HG02678 (cell line): Measurements from ENCODE around the gene NR1D2.
"Not testable (repeated sequence)": the region's sequence is repeated elsewhere in the genome, so short reads cannot be mapped to it uniquely, and the experiment has no call there.

ENCODE experiments used
- ATAC-seq: cut with Tn5 transposase; IDR thresholded peaks from one replicate; pipeline ENCODE4 v1.9.1; 2021; ENCODE audit warnings: mild to moderate bottlenecking, moderate library complexity; ENCODE audit not compliant: unreplicated experiment

Gene NR1D2

DNA sequence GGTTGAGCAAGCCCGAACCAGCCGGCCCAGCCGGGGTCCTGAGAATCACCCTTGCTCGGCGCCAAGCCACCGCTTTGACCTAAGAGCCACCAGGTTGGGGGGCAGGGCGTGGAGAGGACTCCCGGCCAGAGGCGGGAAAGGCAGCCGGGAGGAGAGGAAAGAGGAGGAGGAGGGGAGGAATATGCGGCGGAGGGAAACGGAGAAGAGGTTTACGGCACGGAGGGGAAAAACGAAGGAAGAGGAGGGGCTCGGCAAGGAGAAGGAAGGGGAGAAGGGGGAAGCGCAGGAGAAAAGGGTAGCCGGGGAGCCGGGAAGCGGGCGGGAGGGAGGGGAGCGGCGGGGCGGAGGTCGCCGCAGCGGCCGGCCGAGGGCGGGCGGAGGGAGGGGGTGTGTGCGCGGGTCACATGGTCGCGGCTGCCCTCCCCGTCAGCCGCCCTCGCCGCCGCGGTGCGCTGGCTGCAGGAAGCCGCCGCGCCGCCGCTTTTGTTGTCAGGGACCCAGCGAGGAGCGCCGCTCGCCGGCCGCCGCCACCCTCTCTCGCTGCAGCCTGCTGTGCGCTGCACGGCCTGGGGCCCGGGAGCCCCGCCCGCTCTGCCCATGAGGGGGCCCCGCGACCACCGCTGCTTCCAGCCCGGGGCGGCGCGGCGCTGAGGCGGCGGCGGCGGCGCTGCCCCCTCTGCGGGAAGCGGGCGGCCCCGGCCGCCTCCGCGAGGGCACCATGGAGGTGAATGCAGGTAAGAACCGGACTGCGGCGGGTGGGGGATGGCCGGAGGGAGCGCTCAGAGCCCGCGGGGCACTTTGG lies at the start of gene NR1D2:
Gene NR1D2, plus strand, starts transcription at position 426 of the 802 bp plus-strand sequence. Its CDS starts 293 bp downstream, at position 719.
- ATAC-seq, result peak; percentile 56

- no peak for ATAC-seq
Measured at GRCh38 chr3:23900744-23901143, 44.3 kb upstream of the NR1D2 start.

GRCh38 chr3:23904545-23904944 lies 40.5 kb upstream of the NR1D2 start:
- ATAC-seq, result no peak

- no peak for ATAC-seq
Measured at GRCh38 chr3:23909341-23909740, 35.7 kb upstream of the NR1D2 start.

GRCh38 chr3:23911397-23911796 lies 33.7 kb upstream of the NR1D2 start:
- ATAC-seq, result no peak

- ATAC-seq, result not testable (repeated sequence)
Measured at GRCh38 chr3:23912335-23912734, 32.8 kb upstream of the NR1D2 start.

GRCh38 chr3:23913182-23913581 lies 31.9 kb upstream of the NR1D2 start:
- no peak for ATAC-seq

DNA sequence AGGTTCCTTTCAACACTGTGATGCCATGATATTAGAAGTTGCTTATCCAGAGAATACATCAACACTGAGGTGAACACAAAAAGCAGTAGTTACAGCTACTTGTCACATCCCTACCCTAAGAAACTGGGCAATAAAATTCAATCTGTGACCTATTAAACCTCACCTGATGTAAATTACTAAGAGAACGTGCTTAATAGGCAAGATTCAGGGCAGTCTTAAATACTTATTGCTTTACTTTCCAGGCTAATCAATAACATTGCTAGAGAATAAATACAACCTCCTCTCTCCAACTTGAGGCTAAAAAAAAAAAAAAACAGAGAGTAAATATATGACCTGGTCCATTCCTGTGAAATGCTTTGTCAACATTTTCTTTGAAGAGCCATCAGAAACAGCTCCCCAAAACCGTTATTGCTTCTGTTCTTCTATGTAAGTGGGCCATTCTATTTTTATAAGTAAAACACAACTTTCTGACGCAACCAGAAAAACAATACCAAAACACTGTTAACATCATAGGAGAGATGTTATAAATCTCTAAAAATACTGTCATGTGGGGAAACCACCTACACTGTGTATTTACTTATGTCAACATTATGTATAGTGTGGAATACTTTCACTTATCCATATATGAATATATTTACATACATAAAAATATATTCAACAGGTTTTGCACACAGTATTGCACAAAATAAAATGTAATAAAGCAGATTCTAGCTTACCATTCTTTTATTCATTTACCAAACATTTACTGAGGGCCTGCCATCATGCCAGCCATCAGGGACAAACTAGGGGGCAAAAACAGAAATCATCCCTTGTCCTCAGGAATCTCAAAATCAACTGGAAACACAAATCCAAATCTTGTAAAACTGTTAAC lies 31.0 kb upstream of the NR1D2 start:
- ATAC-seq, result no peak

- no peak for ATAC-seq
Measured at GRCh38 chr3:23915537-23916108, 29.5 kb upstream of the NR1D2 start.

GRCh38 chr3:23916152-23916885 lies 28.8 kb upstream of the NR1D2 start:
- ATAC-seq, result peak; percentile 44

DNA sequence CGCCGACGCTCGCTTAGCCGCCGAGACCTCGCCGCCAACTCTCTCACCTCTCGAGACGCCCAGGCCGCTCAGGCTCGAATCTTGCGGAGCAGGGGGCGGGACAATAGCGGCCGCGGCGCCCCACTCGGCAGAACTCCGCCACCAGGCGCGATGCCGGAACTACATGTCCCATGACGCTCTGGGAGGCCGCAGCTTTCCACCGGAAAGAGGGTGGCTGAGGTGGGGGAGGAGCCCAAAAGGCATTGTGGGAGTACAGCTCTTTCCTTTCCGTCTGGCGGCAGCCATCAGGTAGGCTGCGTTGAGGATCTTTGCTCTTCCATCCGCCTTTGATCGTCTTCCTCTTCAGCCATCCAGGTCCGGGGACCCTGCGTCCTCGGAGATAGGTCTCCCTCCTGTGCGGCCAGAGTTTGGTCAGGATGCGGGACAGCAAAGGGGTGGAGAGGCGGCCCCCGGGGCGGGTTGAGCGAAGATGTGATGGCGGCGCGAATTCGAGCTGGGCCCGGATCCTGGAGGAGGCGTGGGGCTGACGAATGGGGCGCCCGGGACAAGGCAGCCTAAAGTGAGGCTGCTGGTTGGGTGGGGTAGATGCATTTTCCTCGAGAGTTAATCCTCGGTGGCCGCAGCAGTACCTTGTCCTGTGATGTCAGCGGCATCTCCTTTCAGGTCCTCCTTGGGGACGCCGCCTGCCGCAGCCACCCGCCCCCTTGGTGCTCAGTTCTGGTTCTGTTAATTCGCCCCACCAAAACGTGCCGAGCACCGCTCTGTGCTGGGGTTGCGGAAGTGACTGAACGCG lies 28.0 kb upstream of the NR1D2 start, which contains the start of the genes NKIRAS1 and RPL15:
Gene NKIRAS1, minus strand, starts transcription at position 105 of the 793 bp plus-strand sequence. CDS start 6,086 bp downstream, outside the sequence.
Gene RPL15, plus strand, starts transcription at position 247 of the 793 bp plus-strand sequence. CDS start 728 bp downstream, outside the sequence.
- ATAC-seq, result peak; percentile 92

DNA sequence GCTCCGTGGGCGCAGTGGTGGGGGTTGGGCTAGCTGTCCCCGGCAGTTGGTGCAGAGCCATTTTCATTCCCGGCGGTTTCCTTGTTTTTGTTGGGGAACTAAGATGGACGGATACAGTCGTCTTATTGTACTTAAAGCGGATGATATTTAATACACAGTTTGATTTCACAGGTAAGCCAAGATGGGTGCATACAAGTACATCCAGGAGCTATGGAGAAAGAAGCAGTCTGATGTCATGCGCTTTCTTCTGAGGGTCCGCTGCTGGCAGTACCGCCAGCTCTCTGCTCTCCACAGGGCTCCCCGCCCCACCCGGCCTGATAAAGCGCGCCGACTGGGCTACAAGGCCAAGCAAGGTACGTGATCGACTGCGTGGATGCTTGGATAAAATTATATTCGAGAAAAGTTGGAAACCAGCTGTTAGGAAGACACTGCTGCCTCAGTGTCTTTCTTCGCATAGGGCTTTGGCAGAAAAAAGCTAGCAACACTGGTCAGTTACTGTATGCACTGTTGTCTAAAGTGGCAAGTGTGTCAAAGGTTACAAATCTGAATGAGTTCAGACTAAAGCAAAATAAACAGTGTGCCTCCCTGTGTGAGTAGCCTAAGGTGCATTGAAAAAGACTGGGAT lies 27.3 kb upstream of the NR1D2 start:
- ATAC-seq, result not testable (repeated sequence)

GRCh38 chr3:23918331-23918730 lies 26.8 kb upstream of the NR1D2 start:
- ATAC-seq, result not testable (repeated sequence)

GRCh38 chr3:23919628-23920027 lies 25.5 kb upstream of the NR1D2 start:
- no peak for ATAC-seq

- no peak for ATAC-seq
Measured at GRCh38 chr3:23920151-23920655, 24.9 kb upstream of the NR1D2 start.

GRCh38 chr3:23921052-23921511 lies 24.0 kb upstream of the NR1D2 start:
- ATAC-seq, result no peak

- ATAC-seq, result no peak
Measured at GRCh38 chr3:23923786-23924185, 21.3 kb upstream of the NR1D2 start.

- no peak for ATAC-seq
Measured at GRCh38 chr3:23926246-23926645, 18.8 kb upstream of the NR1D2 start.

DNA sequence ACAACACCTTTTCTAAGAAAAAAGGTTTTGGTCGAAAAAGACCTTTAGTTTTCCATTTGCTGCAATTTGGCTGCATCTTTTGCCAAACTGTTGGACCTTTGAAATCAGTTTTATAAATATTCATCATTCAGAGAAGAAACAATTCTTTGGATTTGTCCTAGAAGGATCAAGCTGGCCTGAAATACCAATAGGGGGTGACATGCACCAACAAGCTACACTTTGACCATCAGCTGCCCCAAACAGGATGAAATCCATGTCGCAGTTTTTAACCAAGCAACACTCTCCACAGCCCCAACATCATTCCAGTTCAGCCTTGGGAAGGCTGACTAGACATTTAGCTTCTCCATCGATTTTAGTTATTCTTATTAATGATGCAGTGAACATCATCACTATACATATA lies 18.4 kb upstream of the NR1D2 start:
- no peak for ATAC-seq
